GM12872 (cell line): ENCODE results near the gene GPC3.

ENCODE experiments used
- CTCF ChIP-seq: IDR thresholded peaks from 3 replicates; pipeline ENCODE4 v1.5.1; 2011; ENCODE audit warnings: low read depth, mild to moderate bottlenecking, low read length, moderate library complexity; ENCODE audit not compliant: insufficient read depth

The GPC3 gene

GRCh38 chrX:133535066-133535465 lies 450.3 kb downstream of the GPC3 start:
- no peak for TF ChIP-seq CTCF

GRCh38 chrX:133534172-133534571 lies 451.2 kb downstream of the GPC3 start:
- no peak for TF ChIP-seq CTCF

- TF ChIP-seq CTCF, result no peak
Observed at GRCh38 chrX:133533249-133533648, 452.1 kb downstream of the GPC3 start.

GRCh38 chrX:133530960-133531359 lies 454.4 kb downstream of the GPC3 start:
- no peak for TF ChIP-seq CTCF

GRCh38 chrX:133529578-133529977 lies 455.8 kb downstream of the GPC3 start:
- no peak for TF ChIP-seq CTCF

- TF ChIP-seq CTCF, result no peak
Observed at GRCh38 chrX:133527825-133528224, 457.6 kb downstream of the GPC3 start.

GRCh38 chrX:133527415-133527814 lies 458.0 kb downstream of the GPC3 start:
- no peak for TF ChIP-seq CTCF

GRCh38 chrX:133523526-133523925 lies 461.9 kb downstream of the GPC3 start:
- no peak for TF ChIP-seq CTCF
